ENCODE measurements around the gene ASTL. TPM values are rescaled to one million over a fixed set of nuclear protein-coding genes. Genes with fewer than 3 reads are reported as not detected.

The ASTL gene
- total and polyA plus RNA-seq, 2 of the 13 experiments (the other 11 are each of a cell fraction or from before 2014, with no cell fraction given) = not detected

- WGBS (ENCODE audit: low lambda C conversion rate) = 67% methylated on average over 16 of the region's 18 CpGs
- Histone ChIP-seq H3K27ac (ENCODE audit: extremely low read length, insufficient read depth, low read length) (no peak overlapping the region), H3K4me2 (ENCODE audit: low read depth, low read length) (peak overlapping the region; percentile 38), H3K27me3 (ENCODE audit: control insufficient read depth in 1 of 2, insufficient read depth in 2 of 2, low read length in 2 of 2) (peaks cover 1 to 22% of the 10 kb centered on the region in 2 experiments; a peak in 3 of 5 replicates), H2AFZ (ENCODE audit: low read length) (peak overlapping the region; percentile 9), H3K4me1 (ENCODE audit: insufficient read depth, low read length) (peaks cover 25% of the 10 kb centered on the region), H3K9me3 (ENCODE audit: low read length) (no peaks in the 10 kb centered on the region), H3K79me2 (ENCODE audit: insufficient read depth, low read length) (no peaks in the 10 kb centered on the region), H3K9ac (ENCODE audit: insufficient read depth, low read depth, low read length) (no peak overlapping the region), H4K20me1 (ENCODE audit: insufficient read depth, low read length) (no peaks in the 10 kb centered on the region), H3K36me3 (replicated peaks in 1 of 2; ENCODE audit: control insufficient read depth in 1 of 2, insufficient read depth in 2 of 2, low read length in 2 of 2) (no peaks in the 10 kb centered on the region), H3K4me3 (replicated peaks in 1 of 3; ENCODE audit: insufficient read depth in 1 of 3, low read depth in 2 of 3, low read length in 3 of 3) (peak overlapping the region in 1 of 3 experiments; percentile 17; a peak in 1 of 6 replicates)
- no TSS peak for BruUV-seq (replicated peaks)
- DNase-seq (ENCODE audit: low spot score) = no peak
- no peak for FAIRE-seq
- peak; percentile 26; the same call in 1 of the 2 replicates for TF ChIP-seq NFYB (CRISPR knock-in tag; IDR thresholded peaks at IDR 0.05)
- TF ChIP-seq NFYC (CRISPR knock-in tag; IDR thresholded peaks at IDR 0.05) = peak; percentile 63
- peak; percentile 45; the same call in 1 of the 2 replicates for TF ChIP-seq USF2 (IDR thresholded peaks at IDR 0.05; ENCODE audit: low read depth, low read length)
- peak; percentile 47; the same call in 1 of the 2 replicates for TF ChIP-seq USF2 (CRISPR knock-in tag; IDR thresholded peaks at IDR 0.05; ENCODE audit: borderline replicate concordance)
- TF ChIP-seq ZNF350 (CRISPR knock-in tag; IDR thresholded peaks at IDR 0.05; ENCODE audit: borderline replicate concordance, low read depth) = no peak
- TF ChIP-seq HNRNPLL (IDR thresholded peaks at IDR 0.05; ENCODE audit: low read depth, low read length, poor library complexity, severe bottlenecking) = peak; percentile 22
- ATAC-seq = peak; percentile 74
- in situ Hi-C loops (cut with HindIII; ENCODE audit: extremely low pct_ligation_motif_present, low pct_unique_long_range_greater_than_20kb) = no loop called here
- intact Hi-C loops (cut with micrococcal nuclease; ENCODE audit: unreplicated experiment) = no loop called here
- CTCF ChIA-PET (ENCODE audit: low intra/inter-chr PET ratio, low total read pairs) = no interaction called here
- POLR2A ChIA-PET = no interaction called here
These were observed 26.3 kb upstream of the ASTL start for GRCh38 chr2:96164459-96165184.
